ENCODE results near the gene PRAMEF20.

Gene PRAMEF20

DNA sequence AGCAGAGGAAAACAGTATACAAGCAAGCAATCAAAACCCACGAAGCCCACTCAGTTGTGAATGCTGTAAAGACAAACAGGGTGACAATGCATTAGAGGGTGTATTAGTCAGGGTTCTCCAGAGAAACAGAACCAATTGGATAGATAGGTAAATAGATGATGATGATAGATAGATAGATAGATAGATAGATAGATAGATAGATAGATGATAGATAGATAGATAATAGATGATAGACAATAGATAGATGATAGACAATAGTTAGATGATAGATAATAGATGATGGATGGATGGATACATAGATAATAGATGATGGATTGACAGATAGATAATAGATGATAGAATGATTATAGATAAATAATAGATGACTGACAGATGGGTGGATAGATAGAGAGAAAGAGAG is 55.3 kb downstream of the PRAMEF20 start:
- DNase-seq, result no peak

DNA sequence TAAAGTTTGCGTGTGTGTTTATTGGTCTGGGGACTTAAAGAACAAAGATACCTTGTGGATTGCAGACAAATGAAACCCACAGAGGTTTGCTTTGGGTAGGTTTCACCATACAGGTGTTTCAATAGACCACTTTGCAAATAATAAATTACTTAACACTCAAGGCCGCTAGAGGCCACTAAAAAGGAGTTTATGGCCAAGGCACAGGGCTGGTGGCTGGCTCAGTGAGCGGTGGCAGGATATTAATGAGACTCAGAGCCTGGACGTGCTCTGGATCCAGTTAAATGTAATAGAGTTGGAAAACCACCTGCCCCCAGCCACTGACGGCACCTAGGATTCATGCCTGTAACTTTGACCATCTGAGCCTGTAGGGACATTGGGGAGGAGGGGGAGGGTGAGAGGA is 59.1 kb downstream of the PRAMEF20 start:
- peak; percentile 74 for DNase-seq
